Measurements from ENCODE around the gene CLMN. TPM values are rescaled to one million over a fixed set of nuclear protein-coding genes. Genes with fewer than 3 reads are reported as not detected.
"Not testable (repeated sequence)": the region's sequence is repeated elsewhere in the genome, so short reads cannot be mapped to it uniquely, and the experiment has no call there.

Gene CLMN
- total RNA-seq, 1 donor from 2014 or later = 26.8 TPM

DNA sequence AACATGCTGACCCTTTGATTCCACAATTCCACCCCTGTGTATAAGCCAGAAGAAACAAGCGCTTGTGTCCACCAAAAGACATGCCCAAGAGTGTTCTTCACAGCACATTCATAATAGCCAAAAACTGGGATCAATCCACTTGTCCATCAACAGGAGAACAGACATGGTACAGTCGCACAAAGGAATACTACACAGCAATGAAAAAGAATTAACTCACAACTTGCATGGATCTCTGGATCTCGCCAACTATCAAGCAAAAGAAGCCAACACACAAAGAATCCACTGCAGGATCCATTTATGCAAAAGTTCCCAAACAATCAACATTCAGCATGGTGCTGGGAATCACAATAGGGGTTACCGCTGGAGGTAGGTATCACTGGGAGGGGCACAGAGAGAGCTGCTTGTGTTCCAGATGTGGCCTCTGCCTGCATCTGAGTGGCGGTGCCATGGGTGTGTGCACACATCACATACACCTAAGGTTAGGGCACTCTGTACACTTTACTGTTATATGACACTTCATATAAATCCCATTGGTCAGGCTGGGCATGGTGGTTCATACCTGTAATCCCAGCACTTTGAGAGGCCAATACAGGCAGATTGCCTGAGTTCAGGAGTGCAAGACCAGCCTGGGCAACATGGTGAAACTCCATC lies 30.9 kb downstream of the CLMN start:
- no peaks in the 10 kb centered on the region for H3K9me3 ChIP-seq
- no peak overlapping the region for H3K27ac ChIP-seq
- no peaks in the 10 kb centered on the region for H3K36me3 ChIP-seq
- H3K27me3 ChIP-seq (ENCODE audit: low read depth) = no peaks in the 10 kb centered on the region
- TF ChIP-seq, protein P1, sequence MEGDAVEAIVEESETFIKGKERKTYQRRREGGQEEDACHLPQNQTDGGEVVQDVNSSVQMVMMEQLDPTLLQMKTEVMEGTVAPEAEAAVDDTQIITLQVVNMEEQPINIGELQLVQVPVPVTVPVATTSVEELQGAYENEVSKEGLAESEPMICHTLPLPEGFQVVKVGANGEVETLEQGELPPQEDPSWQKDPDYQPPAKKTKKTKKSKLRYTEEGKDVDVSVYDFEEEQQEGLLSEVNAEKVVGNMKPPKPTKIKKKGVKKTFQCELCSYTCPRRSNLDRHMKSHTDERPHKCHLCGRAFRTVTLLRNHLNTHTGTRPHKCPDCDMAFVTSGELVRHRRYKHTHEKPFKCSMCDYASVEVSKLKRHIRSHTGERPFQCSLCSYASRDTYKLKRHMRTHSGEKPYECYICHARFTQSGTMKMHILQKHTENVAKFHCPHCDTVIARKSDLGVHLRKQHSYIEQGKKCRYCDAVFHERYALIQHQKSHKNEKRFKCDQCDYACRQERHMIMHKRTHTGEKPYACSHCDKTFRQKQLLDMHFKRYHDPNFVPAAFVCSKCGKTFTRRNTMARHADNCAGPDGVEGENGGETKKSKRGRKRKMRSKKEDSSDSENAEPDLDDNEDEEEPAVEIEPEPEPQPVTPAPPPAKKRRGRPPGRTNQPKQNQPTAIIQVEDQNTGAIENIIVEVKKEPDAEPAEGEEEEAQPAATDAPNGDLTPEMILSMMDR (IDR thresholded peaks at IDR 0.05) = no peak
- H3K4me3 ChIP-seq = no peak overlapping the region
- ATAC-seq (no peak), DNase-seq (no peak)
- intact Hi-C loops (cut with DNase I) = no loop called here
- peaks cover 11% of the 10 kb centered on the region for H3K4me1 ChIP-seq

DNA sequence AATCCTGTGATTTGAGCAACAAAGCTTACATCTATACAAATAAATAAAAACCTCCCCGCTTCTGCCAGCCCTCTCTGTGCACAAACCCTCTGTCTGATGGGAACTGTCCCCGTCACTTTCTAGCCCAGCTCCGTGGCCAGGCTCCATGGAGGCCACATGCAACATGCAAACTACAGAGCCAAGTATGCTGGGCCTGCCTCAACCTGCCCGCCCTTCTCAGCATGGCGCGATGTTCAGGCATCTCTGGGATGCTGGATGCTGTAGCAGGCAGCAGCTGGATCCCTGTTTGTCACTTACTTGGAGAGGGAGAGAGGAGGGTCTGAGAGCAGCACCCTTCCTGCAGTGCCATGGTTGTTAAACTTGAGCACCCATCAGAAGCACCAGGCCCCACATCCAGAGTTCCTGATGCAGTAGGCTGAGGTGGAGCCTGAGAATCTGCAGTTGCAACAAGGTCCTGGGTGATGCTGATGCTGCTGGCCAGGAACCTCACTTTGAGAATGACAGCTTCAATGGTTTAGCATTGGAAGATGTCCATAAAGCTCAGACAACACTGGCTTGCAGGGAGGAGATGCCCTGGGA lies 32.4 kb downstream of the CLMN start:
- H3K36me3 ChIP-seq = no peaks in the 10 kb centered on the region
- ATAC-seq (no peak), DNase-seq (no peak)
- H3K27me3 ChIP-seq (ENCODE audit: low read depth) = no peaks in the 10 kb centered on the region
- peaks cover 11% of the 10 kb centered on the region for H3K4me1 ChIP-seq
- TF ChIP-seq, protein P1 (IDR thresholded peaks at IDR 0.05) = no peak
- no peaks in the 10 kb centered on the region for H3K9me3 ChIP-seq
- intact Hi-C loops (cut with DNase I) = no loop called here
- no peak overlapping the region for H3K4me3 ChIP-seq
- no peak overlapping the region for H3K27ac ChIP-seq

DNA sequence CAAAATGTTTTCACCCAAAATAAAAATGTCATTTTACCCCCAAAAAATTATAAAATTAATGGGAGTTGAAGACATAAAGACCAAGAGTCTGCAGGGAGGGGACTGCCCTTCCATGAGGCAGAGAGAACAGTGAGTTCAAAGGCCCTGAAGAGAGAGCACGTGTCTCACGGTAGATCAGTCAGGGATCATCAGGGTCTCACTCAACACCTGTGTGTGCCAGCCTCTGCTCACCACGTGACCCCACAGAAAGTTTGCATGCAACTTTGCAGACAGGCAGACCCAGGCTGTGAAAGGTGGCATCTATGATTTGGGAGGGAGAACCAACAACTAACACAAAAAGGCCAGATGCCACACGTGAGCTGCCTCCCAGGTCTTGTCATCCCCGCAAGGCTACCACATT lies 33.1 kb downstream of the CLMN start:
- Histone ChIP-seq H3K9me3 (no peaks in the 10 kb centered on the region), H3K4me1 (peaks cover 10% of the 10 kb centered on the region), H3K27me3 (ENCODE audit: low read depth) (no peaks in the 10 kb centered on the region), H3K36me3 (no peaks in the 10 kb centered on the region), H3K4me3 (no peak overlapping the region), H3K27ac (no peak overlapping the region)
- intact Hi-C loops (cut with DNase I) = no loop called here
- no peak for ATAC-seq
- TF ChIP-seq, protein P1 (IDR thresholded peaks at IDR 0.05) = no peak
- no peak for DNase-seq

DNA sequence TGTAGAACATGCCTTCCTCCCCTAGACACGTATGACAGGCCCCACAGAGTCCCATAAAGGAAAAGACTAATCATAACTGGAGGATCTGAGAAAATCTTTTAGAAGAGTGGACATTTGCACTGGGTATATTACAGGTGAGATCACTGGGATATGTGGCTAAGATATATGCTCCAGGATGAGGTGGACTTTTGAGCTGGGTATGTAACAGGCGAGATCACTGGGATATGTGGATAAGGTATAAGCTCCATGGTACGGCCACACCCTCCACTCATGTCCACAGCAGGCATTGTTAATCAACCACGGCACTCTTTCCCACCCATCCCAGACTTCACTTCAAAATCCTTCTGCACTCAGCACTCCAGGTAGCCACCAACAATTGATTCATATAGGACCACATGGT lies 34.1 kb downstream of the CLMN start:
- no peaks in the 10 kb centered on the region for H3K27me3 ChIP-seq (ENCODE audit: low read depth)
- DNase-seq (no peak), ATAC-seq (no peak)
- TF ChIP-seq, protein P1 (IDR thresholded peaks at IDR 0.05) = no peak
- no peak overlapping the region for H3K4me3 ChIP-seq
- peaks cover under 1% of the 10 kb centered on the region for H3K4me1 ChIP-seq
- no peaks in the 10 kb centered on the region for H3K9me3 ChIP-seq
- no peaks in the 10 kb centered on the region for H3K36me3 ChIP-seq
- intact Hi-C loops (cut with DNase I) = no loop called here
- no peak overlapping the region for H3K27ac ChIP-seq

DNA sequence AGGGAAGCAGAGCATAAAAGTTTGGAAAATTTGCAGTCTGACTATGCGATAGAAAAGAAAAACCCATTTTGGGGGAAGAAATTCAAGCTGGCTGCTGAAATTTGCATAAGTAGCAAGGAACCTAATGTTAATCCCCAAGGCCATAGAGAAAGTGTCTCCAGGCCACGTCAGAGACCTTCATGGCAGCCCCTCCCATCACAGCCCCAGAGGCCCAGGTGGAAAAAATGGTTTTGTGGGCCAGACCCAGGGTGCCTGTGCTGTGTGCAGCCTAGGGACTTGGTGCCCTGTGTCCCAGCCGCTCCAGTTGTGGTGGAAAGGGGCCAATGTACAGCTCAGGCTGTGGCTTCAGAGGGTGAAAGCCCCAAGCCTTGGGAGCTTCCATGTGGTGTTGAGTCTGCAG lies 35.9 kb downstream of the CLMN start:
- DNase-seq, H3K4me3 ChIP-seq, ATAC-seq: not testable (repeated sequence)

DNA sequence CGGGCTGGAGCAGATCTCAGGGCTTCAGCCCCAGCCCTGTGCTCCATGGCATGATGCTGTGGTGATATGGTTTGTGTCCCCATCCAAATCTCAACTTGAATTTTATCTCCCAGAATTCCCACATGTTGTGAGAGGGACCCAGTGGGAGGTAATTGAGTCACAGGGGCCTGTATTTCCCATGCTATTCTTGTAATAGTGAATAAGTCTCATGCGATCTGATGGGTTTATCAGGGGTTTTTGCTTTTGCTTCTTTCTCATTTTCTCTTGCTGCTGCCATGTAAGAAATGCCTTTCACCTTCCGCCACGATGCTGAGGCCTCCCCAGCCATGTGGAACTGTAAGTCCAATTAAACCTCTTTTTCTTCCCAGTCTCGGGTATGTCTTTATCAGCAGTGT lies 36.7 kb downstream of the CLMN start:
- H3K36me3 ChIP-seq; H3K4me3 ChIP-seq; H3K9me3 ChIP-seq; H3K27ac ChIP-seq; DNase-seq; H3K4me1 ChIP-seq; H3K27me3 ChIP-seq (ENCODE audit: low read depth); intact Hi-C loops (cut with DNase I); ATAC-seq: not testable (repeated sequence)

More for the DNA sequence above, 35.9 kb downstream of the CLMN start:
- intact Hi-C loops (cut with DNase I); H3K4me1 ChIP-seq; H3K36me3 ChIP-seq; H3K27ac ChIP-seq; H3K9me3 ChIP-seq; H3K27me3 ChIP-seq (ENCODE audit: low read depth): not testable (repeated sequence)

Data from lower lobe of right lung (tissue), 2 donors.